Activated T-helper 1 cell treated with Interleukin-2 at 50 U/mL for 16 hours (primary cell): Measurements from ENCODE around the gene SYNE2.

Experiments used
- DNase-seq: peaks from one replicate; pipeline ENCODE4 v3.0.0-alpha.2; 2020; ENCODE audit warnings: low read depth

The SYNE2 gene

GRCh38 chr14:63963439-63963838 lies 110.6 kb downstream of the SYNE2 start:
- DNase-seq: no peak

GRCh38 chr14:63964113-63964512 lies 111.3 kb downstream of the SYNE2 start:
- DNase-seq: no peak

GRCh38 chr14:63966407-63966806 lies 113.6 kb downstream of the SYNE2 start:
- no peak for DNase-seq

- DNase-seq: no peak
Measured at GRCh38 chr14:63972323-63972932, 119.6 kb downstream of the SYNE2 start.

GRCh38 chr14:63974176-63974575 lies 121.4 kb downstream of the SYNE2 start:
- DNase-seq: no peak

- DNase-seq: no peak
Measured at GRCh38 chr14:63981569-63981968, 128.8 kb downstream of the SYNE2 start.

DNA sequence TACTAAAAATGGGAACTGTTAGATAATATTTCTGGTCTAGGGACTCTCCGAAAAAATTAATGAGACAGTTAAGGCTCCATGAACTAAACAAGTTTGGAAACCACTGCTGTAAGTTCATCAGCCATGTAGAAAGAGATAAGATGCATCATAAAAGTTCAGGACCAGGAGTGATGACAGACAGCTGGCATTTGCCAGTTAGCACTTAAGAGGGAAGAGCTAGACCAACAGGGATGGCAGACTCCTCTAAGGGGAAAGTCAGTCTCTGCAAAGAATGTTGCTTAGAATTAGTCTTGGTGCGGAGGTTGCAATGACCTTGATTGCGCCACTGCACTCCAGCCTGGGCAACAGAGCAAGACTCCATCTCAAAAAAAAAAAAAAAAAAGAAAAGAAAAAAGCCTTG lies 129.4 kb downstream of the SYNE2 start:
- no peak for DNase-seq

DNA sequence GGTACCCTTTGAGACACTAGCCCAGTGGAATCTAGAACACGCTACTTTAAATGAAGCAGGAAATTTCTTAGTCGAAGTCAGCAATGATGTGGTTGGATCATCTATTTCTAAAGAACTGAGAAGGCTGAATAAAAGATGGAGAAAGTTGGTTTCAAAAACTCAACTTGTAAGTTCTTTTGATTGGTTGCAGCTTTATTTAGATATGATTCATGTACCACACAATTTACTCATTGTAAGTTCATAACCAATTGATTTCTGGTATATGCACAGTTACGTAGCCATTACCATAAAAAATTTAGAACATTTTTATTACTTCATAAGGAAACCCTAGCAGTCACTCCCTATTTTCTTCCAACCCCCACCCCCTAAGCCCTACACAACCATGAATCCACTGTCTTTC lies 129.8 kb downstream of the SYNE2 start:
- DNase-seq: no peak

DNA sequence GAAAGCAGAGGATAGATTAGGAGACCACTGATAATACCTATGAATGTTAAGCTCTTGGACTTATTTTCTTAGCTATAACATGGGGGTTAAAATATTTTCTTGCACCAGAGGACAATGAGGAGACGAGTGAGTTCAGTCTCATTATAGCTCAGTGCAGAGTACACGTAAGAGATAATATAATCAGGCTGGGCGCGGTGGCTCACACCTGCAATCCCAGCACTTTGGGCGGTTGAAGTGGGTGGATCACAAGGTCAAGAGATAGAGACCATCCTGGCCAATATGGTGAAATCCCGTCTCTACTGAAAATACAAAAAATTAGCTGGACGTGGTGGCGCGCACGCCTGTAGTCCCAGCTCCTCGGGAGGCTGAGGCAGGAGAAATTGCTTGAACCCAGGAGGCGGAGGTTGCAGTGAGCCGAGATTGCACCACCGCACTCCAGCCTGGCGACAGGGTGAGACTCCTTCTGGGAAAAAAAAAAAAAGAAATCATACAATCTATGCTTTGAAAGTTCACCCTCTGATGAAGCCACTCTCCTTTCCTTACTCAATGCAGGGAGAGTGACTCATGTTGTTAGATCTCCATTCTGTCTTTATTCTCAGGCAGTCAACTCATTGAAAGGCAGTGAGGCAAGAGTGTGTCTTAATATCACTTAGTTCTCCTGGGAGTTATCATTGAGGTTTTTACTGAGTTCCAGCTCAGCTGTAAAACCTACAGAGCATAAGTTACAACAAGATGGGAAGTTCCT lies 134.2 kb downstream of the SYNE2 start:
- no peak for DNase-seq

DNA sequence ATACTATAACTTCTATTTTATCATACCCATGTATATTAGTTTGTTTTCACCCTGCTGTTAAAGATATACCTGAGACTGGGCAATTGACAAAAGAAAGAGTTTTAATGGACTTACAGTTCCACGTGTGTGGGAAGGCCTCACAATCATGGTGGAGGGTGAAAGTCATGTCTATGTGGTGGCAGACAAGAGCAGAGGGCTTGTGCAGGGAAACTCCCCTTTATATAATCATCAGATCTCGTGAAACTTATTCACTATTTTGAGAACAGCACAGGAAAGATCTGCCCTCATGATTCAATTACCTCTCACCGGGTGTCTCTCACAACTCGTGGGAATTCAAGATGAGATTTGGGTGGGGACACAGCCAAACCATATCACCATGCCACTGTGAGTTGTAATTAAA lies 135.8 kb downstream of the SYNE2 start:
- DNase-seq: no peak

DNA sequence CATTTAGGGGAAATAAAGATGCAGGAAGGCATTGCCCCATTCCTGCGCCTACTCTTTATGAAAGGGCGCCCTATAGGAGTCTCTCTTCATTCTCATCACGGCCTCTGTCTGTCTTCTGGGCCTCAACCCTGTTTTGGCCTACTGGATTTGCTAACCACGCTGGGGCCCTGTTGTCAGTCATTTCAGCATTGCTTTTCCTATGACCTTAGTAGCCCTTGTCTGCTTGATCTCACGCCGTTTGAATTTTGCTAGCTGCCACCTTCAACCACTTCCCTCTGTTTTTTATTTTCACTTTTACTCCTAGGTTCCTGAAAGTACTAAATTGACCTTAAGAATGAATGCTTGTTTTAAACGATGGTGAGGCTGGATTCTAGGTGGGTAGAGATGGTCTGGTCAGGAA lies 139.0 kb downstream of the SYNE2 start:
- no peak for DNase-seq

DNA sequence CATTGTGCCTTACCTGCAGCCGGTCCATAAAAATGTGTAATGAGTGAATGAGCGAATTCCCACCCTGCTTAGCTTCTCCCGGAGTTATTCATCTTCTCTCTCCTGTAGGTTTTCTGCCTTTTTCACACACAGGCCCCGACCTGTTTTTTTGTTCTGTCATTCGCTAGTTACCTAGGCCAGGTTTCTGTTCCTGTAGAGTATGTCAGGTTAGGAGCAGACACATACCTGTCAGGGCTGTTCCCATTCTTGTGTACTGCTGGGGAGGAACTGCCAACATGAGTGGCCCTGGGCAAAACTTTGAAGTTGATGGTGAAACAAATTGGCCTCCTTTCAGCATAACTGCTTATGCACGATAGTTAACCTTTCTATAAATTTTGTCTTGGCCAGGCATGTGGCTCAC lies 140.1 kb downstream of the SYNE2 start:
- DNase-seq: no peak

- DNase-seq: no peak
Measured at GRCh38 chr14:63993992-63994391, 141.2 kb downstream of the SYNE2 start.

DNA sequence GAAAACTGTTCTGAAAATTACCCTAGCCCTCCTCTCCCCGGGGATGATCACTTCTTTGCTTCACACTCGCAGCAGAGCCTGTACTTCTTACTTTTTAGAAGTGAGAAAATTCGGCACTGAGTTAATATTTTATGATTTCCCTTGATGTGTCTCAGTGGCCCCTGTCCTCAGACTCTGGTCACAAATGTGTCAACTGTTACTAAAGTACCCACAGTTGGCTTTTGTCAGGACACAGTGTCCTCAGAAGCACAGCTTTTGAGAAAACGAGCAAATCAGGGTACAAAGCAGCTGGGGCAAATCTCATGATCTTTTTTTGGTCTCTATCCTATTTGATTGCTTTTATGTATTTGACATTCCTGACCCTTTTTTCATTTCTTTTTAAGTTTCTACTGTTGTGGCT lies 142.5 kb downstream of the SYNE2 start:
- no peak for DNase-seq

- DNase-seq: no peak
Measured at GRCh38 chr14:63996016-63996415, 143.2 kb downstream of the SYNE2 start.

DNA sequence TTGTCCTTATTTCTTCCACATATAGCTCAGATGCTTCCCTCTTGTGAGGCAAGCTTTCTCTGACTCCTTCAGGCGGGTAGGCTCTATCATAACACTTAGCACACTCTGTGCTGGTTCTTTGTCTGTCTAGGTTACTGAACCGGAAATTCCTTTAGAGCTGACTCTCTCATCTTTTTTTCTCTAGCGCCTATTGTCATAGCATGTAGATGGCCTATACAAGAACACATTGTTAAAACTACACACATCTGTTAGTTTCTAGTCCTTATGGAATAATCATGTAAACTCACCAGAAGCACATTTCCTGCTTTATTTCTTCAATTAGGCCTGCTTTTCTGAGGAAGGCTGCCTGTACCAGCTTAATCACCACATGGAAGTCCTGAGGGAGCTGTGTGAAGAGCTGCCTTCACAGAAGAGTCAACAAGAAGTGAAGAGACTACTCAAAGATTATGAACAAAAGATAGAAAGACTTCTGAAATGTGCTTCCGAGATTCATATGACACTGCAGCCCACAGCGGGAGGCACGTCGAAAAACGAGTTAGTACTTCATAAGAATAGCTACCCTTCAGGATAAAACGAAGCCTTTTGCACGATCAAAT lies 143.9 kb downstream of the SYNE2 start:
- DNase-seq: no peak

GRCh38 chr14:64000749-64001148 lies 147.9 kb downstream of the SYNE2 start:
- DNase-seq: no peak

- DNase-seq: no peak
Measured at GRCh38 chr14:64005822-64006221, 153.0 kb downstream of the SYNE2 start.

DNA sequence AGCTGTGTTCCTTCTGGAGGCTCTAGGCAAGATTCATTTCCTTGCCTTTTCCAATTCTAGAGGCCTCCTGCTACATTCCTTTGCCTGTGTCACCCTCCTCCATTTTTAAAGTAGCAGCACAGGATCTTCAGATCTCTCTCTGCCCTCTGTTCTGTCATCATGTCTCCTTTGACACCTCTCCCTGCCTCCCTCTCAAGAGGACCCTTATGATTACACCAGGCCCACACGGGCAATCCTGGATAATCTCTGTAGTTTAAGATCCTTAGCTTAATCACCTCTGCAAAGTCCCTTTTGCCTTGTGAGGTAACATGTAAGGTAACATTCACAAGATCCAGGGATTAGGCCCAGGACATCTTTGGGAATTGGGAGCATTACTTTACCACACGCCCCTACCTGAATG lies 155.2 kb downstream of the SYNE2 start:
- no peak for DNase-seq

GRCh38 chr14:64012003-64012402 lies 159.2 kb downstream of the SYNE2 start:
- no peak for DNase-seq

- no peak for DNase-seq
Measured at GRCh38 chr14:64012720-64013119, 159.9 kb downstream of the SYNE2 start.

- DNase-seq: no peak
Measured at GRCh38 chr14:64025479-64025878, 172.7 kb downstream of the SYNE2 start.

- DNase-seq: no peak
Measured at GRCh38 chr14:64026600-64026999, 173.8 kb downstream of the SYNE2 start.

GRCh38 chr14:64035143-64035542 lies 182.3 kb downstream of the SYNE2 start:
- no peak for DNase-seq
